Epidermal melanocyte (primary cell): ENCODE measurements around the gene CPTP.
A peak's percentile ranks its signal among the peaks of the same experiment; 100 is the strongest.
"Not testable (repeated sequence)": the region's sequence is repeated elsewhere in the genome, so short reads cannot be mapped to it uniquely, and the experiment has no call there.

Experiments used
- DNase-seq: peaks from one replicate; pipeline ENCODE4 v3.0.0; 2011; ENCODE audit warnings: low spot score; ENCODE audit not compliant: insufficient read length

CPTP gene

DNA sequence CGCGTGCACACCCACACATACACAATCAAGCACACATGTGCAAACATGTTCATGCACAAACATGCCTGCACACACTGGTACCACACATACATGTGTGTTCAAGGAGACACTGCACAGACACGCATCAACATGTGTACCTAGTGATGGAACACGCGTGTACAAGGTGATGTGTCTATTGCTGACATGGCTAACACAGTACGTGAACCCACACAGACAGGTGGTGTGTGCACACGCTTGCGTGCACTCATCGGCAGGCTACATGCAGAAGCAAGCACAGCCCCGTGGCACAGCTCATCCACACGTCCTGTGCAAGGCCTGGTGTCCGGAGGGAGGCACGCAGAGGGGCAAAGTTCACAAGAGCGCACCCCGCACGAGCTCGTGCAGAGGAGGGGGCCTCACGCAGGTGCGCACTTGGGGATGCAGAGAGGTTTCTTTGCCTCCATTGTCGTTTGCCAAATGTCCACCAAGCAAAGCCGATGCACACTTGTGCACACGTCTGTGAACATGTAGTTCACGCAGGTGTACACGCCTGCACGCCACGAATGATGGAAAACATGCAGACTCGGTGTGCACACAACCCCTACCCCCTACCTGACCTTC lies 17.8 kb upstream of the CPTP start:
- no peak for DNase-seq

DNA sequence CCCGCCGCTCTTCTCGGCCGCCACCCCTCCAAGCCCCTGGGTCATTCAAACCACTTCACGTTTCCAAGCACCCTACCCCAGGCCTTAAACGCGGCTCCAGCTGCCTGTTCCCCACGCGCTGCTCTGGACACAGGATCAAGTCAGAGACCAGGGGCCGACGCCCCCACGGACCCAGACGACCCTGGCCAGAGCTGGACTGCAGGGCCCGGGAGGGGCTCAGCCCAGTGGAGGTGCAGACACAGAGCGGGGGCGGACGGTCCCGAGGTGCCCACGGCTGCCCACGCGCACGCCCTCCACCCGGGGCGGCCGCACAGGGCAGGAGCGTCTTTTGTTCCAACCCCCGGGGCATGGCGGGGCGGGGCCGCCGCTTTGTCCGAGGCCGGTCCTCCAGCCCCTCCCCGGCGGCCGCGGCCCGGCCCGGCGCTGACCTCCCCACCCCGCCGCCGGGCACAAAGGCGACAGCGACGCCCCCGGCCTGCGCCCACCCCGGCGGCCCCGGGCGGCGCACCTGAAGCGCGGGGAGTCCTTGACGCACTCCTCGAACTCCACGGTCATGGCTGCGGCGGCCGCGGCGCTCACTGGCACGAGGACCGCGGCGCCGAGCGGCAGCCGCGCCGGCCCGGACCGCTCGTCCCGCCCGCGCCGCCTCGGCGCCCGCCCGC lies 17.2 kb upstream of the CPTP start:
- no peak for DNase-seq

DNA sequence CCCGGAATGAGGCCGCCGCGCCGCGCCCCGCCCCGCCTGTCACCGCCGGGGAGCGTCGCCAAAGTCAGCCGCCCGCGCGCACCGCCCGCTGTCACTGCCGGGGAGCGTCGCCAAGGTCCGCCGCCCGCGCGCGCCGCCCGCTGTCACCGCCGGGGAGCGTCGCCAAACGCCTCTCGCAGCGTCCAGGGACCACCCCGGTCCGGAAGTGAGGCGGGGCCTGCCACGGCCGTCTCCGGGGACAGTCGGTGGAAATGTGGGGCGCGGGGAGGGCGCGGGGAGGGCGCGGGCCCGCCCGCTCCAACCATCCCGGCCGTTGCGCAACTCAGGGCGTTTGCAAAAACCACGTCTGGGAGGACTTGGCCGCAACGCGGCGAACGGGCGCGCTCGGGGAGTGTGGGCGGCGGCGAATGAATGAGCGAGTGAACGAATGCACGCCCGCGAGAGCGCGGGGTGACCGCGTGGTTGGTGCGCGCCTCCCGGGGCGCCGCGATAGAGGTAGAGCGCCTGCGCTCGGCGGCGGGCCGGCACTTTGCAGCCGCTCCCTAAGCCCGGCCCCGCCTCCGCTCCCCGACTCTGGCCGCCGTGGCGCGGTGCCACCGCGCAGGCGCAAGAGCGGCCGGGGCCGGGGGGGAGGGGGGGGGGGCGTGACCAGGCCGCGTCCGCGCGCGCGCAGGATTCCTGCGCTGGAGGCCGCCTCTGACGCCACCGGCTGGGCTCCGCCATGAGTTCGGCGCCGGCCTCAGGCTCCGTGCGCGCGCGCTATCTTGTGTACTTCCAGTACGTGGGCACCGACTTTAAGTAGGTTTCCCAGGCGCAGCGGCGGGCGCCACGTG lies 16.5 kb upstream of the CPTP start, which contains the start of the genes ACAP3 and PUSL1:
Gene ACAP3, minus strand, starts transcription at position 8 of the 833 bp plus-strand sequence. CDS start 115 bp downstream, outside the sequence.
Gene PUSL1, plus strand, starts transcription at position 675 of the 833 bp plus-strand sequence. Its CDS starts 47 bp downstream, at position 722.
- DNase-seq: peak; percentile 98

DNA sequence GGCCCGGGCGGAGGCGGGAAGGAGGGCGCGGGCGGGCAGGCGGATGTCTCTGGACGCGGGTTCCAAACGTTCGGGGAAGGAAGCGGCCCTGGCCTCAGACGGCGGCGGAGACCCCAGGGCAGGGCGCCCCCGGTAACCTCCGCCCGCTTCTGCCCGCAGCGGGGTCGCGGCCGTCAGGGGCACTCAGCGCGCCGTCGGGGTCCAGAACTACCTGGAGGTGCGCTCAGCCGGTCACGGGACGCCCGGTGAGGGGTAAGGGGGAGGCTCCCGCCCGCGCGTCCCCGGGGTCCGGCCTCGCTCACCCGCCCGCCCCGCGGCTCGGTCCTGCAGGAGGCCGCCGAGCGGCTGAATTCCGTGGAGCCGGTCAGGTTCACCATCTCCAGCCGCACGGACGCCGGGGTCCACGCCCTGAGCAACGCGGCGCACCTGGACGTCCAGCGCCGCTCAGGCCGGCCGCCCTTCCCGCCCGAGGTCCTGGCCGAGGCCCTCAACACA lies 15.8 kb upstream of the CPTP start:
- DNase-seq: no peak

DNA sequence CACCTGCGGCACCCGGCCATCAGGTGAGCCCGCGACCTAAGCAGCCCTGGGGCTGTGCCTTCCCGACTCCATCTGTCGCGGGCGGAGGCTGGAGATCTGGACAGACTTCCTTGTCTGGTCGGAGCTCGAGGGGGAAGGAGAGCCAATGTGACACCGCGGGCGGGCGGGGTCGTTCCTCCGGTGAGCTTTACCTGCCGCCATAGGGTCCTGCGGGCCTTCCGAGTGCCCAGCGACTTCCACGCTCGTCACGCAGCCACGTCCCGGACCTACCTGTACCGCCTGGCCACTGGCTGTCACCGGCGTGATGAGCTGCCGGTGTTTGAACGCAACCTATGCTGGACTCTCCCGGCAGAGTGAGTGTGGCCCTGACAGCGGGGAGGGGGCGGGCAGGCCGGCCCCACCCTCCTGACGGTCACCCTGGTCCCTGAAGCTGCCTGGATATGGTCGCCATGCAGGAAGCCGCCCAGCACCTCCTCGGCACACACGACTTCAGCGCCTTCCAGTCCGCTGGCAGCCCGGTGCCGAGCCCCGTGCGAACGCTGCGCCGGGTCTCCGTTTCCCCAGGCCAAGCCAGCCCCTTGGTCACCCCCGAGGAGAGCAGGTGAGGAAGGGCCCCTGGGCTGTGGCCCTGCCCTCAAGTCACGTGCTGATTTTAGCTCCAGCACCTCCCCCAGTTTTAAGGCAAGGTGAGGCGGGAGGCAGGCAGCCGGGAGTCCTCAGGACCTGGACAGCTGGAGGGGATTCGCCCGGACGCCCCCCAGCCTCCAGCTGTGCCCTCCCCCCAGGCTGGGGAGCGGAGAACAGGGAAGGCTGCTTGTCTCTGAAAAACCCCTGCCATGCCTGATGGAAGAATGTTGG lies 15.1 kb upstream of the CPTP start:
- no peak for DNase-seq

DNA sequence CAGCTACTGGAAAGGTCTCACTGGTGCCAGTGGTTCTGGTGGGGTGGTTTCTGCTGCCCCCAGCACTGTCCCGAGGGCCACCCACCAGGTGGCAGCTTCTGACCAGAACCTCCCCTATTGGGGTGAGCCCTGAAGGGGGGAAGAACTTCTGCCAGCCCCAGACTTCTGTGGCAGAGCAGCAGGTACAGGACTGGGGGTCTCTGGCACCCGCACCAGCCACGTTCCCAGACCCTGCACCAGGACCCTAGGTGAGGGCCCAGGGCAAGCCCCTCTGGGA lies 14.6 kb upstream of the CPTP start:
- DNase-seq: no peak

DNA sequence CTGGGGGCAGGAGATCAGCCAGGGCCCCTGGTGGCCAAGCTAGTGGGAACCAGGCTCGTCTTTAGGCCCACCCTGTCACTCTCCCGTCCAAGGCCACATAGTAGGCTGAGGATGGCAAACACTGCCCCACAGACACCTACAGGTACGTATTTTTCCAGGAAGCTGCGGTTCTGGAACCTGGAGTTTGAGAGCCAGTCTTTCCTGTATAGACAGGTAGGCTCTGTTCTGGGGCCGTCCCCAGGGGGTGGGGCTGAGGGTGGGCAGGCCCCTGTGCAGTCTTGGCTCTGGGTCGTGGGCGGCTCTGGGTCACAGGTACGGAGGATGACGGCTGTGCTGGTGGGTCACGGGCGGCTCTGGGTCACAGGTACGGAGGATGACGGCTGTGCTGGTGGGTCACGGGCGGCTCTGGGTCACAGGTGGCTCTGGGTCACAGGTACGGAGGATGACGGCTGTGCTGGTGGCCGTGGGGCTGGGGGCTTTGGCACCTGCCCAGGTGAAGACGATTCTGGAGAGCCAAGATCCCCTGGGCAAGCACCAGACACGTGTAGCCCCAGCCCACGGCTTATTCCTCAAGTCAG lies 14.0 kb upstream of the CPTP start:
- no peak for DNase-seq

DNA sequence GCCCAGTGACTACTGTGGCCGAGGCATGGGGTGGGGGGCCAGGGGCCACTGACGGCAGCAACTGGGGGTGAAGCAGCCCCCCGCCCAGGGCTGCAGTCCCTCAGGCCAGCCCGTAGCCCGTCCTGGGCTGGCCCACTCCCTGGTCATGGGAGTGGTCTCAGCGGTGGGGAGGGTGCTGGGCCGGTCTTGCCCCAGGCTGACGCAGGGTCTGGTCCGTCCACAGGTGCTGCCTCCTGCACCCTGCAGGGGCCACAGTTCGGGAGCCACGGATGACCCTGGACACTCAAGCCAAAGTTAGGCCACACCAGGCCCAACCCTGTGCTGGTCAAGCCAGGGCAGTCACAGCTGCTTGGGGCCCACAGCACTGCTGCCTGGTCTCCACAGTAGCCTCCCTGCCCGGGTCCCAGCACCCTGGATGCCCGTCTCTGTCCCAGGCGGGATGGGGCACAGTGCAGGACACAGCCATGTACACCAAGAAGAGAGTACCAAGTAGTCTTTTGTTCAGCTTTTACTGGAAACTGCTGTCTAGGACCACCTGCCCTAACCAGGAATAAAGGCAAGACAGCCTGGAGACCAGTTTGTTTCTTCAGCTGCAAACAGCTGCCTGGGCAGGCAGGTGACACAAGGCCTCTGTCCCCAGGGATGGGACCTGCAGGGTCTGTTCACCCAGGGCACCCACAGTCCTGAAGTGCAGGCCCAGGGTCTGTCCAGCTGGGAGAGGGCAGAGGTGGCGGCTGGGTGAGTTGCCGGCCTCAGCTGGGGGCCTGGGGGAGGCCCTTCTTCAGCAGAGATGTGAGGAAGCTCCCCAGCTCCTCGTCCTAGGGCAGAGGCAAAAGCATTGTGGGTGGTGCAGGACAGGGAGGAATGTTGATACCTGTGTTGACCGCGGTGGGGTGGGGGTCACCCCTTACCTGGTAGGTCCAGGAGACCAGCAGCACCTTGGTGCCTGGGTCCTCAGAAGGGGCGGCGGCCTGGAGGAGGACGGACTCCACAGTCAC lies 13.2 kb upstream of the CPTP start:
- DNase-seq: no peak

DNA sequence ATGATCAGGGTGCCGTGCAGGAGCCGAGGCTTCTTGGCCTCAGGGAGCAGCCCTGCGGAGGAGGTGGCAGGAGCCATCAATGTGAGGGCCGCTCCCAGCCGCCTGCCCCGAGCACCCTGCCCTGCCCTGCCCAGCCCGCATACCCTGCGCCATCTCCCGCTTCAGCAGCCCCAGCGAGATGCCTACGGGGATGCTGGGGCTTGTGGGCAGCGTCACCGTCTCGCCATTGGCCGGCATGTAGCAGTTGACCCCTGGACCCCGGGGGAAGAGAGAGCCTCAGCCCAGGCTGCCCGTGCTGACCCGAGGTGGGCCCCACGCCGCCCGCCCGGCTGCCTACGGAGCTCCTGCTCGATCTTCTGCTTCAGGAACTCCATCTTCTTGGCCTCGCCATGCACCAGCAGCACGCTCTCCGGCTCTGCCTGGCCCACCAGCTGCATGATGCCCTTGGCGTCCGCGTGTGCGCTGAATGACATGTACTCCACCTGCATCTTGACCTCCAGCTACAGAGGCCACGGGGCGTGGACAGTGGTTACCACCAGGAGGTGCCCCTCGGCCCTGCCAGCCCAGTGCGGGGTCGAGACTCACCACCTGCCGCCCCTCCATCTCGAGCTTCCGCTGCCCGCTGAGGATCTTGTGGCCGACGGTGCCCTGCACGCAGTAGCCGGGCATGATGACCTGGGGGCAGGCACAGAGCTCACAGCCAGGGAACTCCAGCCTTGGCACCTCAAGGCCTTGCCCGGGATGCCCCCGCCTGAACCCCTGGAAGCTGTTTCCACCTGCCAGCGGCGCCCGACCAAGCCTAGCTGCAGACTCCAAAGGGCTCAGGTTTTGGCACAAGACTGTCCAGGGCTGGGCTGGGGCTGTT lies 11.9 kb upstream of the CPTP start:
- no peak for DNase-seq

DNA sequence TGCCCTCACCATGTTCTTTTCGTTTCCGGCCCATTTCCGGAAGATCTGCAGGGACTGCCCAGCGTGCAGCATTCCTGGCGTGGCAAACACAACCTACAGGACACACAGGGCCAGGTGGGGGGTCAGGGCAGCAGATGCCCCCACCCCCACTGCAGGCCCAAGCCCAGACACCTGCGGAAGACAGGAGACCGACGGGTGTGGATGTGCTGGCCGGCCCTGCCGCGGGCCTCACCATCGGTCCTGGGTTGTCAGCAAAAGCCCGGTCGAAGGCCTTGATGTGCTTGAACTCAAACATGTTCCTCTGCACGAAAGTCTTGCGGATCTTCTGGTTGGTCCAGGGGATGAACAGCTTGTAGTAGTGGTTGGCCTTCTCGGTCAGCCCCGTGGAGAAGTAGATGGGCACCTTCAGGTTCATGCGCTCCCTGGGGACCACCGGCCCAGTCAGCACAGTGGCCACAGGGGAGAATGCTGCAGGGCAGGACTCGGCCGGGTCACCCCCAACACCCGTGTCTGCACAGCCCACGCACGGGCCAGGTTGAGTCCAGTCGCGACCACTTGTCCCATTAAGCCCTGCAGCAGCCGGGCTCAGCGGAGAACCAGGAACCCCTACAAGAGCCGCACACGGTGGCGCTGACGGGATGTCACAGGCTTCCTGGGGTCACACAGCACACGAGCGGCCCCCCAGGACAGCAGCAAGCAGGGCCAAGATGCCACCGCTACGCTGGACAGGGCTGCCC lies 10.9 kb upstream of the CPTP start:
- no peak for DNase-seq

DNA sequence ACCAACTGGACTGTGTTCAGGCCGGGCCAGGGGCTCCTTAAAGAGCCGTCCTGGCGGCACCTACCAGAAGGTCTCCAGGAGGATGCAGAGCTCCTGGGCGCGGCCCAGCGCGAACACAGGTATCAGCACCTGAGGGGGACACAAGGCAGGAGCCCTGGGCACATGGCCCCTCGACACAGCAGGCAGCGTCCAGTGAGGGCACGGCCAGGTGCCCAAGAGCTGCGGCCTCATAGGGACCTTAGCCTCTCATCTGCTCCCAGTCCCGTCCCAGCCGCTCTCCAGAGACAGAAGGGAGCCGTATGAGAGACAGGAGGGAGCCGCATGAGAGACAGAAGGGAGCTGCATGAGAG lies 10.4 kb upstream of the CPTP start:
- no peak for DNase-seq

DNA sequence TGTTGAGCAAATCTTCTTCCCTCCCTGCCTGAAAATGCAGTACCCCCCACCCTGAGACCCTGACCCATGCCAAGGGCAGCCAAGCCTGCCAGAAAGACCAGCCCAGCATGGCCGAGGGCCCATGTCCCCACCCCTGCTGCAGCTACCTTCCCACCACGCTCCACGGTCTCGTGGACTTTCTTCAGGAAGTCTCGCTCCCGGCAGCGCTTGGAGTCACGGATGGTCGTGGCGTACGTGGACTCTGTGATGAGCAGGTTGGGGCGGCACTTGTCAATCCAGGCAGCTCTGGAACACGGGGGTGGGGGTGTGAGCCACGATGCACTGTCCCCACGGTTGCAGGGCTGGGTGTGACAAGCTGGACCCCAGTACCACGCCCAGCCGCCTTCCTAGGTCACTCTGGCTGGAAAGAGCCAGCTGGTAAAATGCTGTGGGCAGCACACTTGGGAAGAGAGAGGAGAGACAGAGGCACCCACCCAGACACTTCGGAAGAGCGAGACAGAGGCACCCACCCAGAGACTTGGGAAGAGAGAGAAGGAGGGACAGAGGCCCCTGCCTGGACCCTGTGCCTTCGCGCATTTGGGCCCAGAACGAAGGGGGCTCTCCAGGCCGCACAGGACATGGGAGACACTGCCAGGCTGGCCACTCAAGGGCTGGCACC lies 9.8 kb upstream of the CPTP start:
- no peak for DNase-seq

DNA sequence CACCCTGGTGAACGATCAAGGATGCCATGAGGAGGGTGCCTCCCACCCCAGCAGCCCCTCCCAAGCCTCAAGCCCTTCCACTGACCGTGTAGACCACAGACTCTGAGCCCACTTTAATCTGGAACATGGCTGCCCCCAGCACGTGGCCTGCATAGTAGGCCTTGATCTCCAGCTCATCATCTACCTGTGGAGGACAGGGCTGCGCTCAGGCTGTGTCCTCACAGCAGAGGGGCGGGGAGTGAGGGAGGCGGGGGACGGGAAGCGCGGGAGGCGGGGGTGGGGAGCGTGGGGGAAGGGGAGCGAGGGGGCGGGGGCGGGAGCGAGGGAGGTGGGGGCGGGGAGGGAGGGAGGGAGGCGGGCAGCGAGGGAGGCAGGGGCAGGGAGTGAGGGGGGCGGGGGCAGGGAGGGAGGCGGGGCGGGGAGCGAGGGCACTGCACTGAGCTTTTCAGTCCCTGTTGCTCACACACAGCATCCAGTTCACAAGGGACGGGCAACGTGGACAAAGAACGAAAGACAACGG lies 9.1 kb upstream of the CPTP start:
- no peak for DNase-seq

DNA sequence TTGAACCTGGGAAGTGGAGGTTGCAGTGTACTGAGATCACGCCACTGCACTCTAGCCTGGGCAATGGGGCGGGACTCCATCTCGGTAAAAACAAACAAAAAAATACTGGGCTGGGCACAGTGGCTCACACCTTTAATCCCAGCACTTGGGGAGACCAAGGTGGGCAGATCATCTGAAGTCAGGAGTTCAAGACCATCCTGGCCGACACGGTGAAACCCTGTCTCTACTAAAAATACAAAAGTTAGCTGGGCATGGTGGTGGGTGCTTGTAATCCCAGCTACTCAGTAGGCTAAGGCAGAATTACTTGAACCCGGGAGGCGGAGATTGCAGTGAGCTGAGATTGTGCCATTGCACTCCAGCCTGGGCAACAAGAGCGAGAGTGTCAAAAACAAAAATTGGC lies 8.4 kb upstream of the CPTP start:
- not testable (repeated sequence) for DNase-seq

DNA sequence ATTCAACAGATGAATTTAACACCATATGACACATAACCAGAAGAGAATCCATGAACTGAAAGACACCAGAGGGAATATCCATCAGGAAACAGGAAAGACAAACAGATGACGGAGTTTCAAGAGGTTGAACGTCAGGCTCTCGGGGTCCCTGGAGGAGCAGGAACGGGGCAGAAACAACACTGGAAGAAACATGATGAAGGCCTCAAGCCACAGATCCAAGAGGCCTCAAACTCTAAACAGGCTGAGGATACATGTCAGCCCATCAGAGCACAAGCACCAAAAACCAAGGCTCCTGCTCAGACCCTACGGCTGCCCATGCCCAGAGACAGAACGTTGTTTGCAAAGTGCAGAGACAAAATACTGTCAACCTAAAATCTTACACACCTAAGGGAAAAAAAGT lies 7.2 kb upstream of the CPTP start:
- DNase-seq: no peak

DNA sequence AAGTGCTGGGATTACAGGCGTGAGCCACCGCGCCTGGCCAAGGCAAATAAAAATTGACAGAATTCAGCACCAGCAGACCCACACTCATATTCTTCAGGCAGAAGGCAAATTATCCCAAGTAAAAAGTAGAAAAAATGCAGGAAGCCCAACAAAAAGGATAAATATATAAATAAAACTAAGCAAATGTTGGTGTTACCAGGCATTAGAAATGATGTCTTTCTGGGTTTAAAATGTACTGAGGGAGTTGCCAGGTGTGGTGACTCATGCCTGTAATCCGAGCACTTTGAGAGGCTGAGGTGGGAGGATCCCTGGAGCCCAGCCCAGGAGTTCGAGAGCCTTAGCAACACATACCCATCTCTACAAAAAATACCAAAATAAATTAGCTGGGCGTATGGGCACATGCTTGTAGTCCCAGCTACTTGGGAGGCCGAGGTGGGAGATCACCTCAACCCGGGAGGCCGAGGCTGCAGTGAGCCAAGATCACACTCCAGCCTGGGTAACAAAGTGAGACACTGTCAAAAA lies 6.4 kb upstream of the CPTP start:
- DNase-seq: no peak
